MM.1S (cell line): Measurements from ENCODE around the gene SRP9.
"Not testable (repeated sequence)": the region's sequence is repeated elsewhere in the genome, so short reads cannot be mapped to it uniquely, and the experiment has no call there.

Experiments
- DNase-seq: peaks from one replicate; pipeline ENCODE4 v3.0.0-alpha.2; 2015
- H2AFZ ChIP-seq: fragments of 300-600 bp; sonication (generic); 2 replicates; pipeline ENCODE4 v1.6.0; 2016; ENCODE audit warnings: antibody characterized with exemption, low read length
- H3F3A ChIP-seq: fragments of 300-600 bp; sonication (generic); 2 replicates; pipeline ENCODE4 v1.6.1; 2016; ENCODE audit warnings: mild to moderate bottlenecking, antibody characterized with exemption, low read length, moderate library complexity, mixed read lengths; ENCODE audit not compliant: insufficient read depth
- H3K27ac ChIP-seq: fragments of 300-600 bp; sonication (generic); 2 replicates; pipeline ENCODE4 v1.5.1; 2016; ENCODE audit warnings: mild to moderate bottlenecking, low read length
- H3K27me3 ChIP-seq: fragments of 300-600 bp; sonication (generic); replicated peaks from 2 replicates; pipeline ENCODE4 v1.6.0; 2016; ENCODE audit warnings: low read length; ENCODE audit not compliant: insufficient read depth
- H3K36me3 ChIP-seq: fragments of 300-600 bp; sonication (generic); replicated peaks from 2 replicates; pipeline ENCODE4 v1.6.1; 2016; ENCODE audit warnings: mild to moderate bottlenecking, low read length, mixed read lengths; ENCODE audit not compliant: insufficient read depth
- H3K4me1 ChIP-seq: fragments of 300-600 bp; sonication (generic); 2 replicates; pipeline ENCODE4 v1.6.1; 2016; ENCODE audit warnings: low read length, mixed read lengths
- H3K4me2 ChIP-seq: fragments of 300-600 bp; sonication (generic); 2 replicates; pipeline ENCODE4 v1.6.0; 2016; ENCODE audit warnings: low read depth, low read length
- H3K4me3 ChIP-seq: fragments of 300-600 bp; sonication (generic); 2 replicates; pipeline ENCODE4 v1.5.1; 2016; ENCODE audit warnings: low read length, mixed read lengths
- H3K79me2 ChIP-seq: fragments of 300-600 bp; sonication (generic); 2 replicates; pipeline ENCODE4 v1.6.1; 2016; ENCODE audit warnings: mixed run types, low read length, mixed read lengths
- H3K9ac ChIP-seq: fragments of 300-600 bp; sonication (generic); 2 replicates; pipeline ENCODE4 v1.6.1; 2016; ENCODE audit warnings: low read length, mixed read lengths
- H3K9me2 ChIP-seq: fragments of 300-600 bp; sonication (generic); replicated peaks from 2 replicates; pipeline ENCODE4 v1.6.1; 2016; ENCODE audit warnings: mild to moderate bottlenecking, low read length, mixed read lengths; ENCODE audit not compliant: insufficient read depth
- H3K9me3 ChIP-seq: fragments of 300-600 bp; sonication (generic); replicated peaks from 2 replicates; pipeline ENCODE4 v1.6.1; 2016; ENCODE audit warnings: mild to moderate bottlenecking, low read length, mixed read lengths; ENCODE audit not compliant: insufficient read depth
- H4K20me1 ChIP-seq: fragments of 300-600 bp; sonication (generic); 2 replicates; pipeline ENCODE4 v1.6.1; 2016; ENCODE audit warnings: mild to moderate bottlenecking, low read length, moderate library complexity, mixed read lengths; ENCODE audit not compliant: insufficient read depth
- EZH2 ChIP-seq: fragments of 300-600 bp; sonication (generic); optimal IDR thresholded peaks from 2 replicates; pipeline ENCODE3; 2017; ENCODE audit warnings: low read depth, mild to moderate bottlenecking, antibody characterized with exemption, low read length, mixed read lengths
- EZH2phosphoT487 ChIP-seq: fragments of 300-600 bp; sonication (generic); IDR thresholded peaks from 2 replicates; pipeline ENCODE4 v1.6.1; 2018; ENCODE audit warnings: antibody characterized with exemption, low read length
- TF ChIP-seq, protein P1 (sequence below): fragments of 300-600 bp; sonication (generic); IDR thresholded peaks from 2 replicates; pipeline ENCODE4 v1.5.1; 2016; ENCODE audit warnings: antibody characterized with exemption, low read length, mixed read lengths

Gene SRP9

DNA sequence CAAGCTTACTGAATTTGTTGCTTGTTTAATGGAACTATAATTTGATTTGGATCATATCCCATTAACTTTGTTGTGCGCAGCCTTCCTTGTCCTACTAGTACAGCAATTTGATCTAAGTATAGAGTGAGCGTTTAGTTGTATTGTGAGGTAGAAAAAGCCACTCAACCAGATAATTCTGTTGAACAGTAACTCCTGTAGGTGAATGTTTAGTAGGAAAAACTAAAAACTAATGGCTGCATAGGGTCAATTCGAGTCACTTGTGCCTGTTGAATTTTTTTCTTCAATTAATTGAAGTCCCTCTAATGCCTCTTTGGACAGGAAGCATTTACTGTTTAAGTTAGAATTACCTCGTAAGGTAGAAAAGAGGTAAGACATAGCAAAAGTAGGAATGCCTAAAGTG lies 17.3 kb downstream of the SRP9 start:
- no peak for TF ChIP-seq EZH2phosphoT487
- TF ChIP-seq, protein P1, sequence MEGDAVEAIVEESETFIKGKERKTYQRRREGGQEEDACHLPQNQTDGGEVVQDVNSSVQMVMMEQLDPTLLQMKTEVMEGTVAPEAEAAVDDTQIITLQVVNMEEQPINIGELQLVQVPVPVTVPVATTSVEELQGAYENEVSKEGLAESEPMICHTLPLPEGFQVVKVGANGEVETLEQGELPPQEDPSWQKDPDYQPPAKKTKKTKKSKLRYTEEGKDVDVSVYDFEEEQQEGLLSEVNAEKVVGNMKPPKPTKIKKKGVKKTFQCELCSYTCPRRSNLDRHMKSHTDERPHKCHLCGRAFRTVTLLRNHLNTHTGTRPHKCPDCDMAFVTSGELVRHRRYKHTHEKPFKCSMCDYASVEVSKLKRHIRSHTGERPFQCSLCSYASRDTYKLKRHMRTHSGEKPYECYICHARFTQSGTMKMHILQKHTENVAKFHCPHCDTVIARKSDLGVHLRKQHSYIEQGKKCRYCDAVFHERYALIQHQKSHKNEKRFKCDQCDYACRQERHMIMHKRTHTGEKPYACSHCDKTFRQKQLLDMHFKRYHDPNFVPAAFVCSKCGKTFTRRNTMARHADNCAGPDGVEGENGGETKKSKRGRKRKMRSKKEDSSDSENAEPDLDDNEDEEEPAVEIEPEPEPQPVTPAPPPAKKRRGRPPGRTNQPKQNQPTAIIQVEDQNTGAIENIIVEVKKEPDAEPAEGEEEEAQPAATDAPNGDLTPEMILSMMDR, result no peak
- H3K9me3 ChIP-seq, result no peaks in the 10 kb centered on the region
- H3K27me3 ChIP-seq, result no peaks in the 10 kb centered on the region
- H3K27ac ChIP-seq, result no peak overlapping the region
- H3K4me2 ChIP-seq, result no peak overlapping the region
- no peak overlapping the region for H3K4me3 ChIP-seq
- no peaks in the 10 kb centered on the region for H4K20me1 ChIP-seq
- H3K36me3 ChIP-seq, result no peaks in the 10 kb centered on the region; the same call in 1 of the 2 replicates
- no peaks in the 10 kb centered on the region for H3K79me2 ChIP-seq
- H3F3A ChIP-seq, result no peaks in the 10 kb centered on the region
- no peak for DNase-seq
- H3K4me1 ChIP-seq, result no peaks in the 10 kb centered on the region
- no peak overlapping the region for H2AFZ ChIP-seq
- no peaks in the 10 kb centered on the region for H3K9me2 ChIP-seq
- no peak overlapping the region for H3K9ac ChIP-seq

DNA sequence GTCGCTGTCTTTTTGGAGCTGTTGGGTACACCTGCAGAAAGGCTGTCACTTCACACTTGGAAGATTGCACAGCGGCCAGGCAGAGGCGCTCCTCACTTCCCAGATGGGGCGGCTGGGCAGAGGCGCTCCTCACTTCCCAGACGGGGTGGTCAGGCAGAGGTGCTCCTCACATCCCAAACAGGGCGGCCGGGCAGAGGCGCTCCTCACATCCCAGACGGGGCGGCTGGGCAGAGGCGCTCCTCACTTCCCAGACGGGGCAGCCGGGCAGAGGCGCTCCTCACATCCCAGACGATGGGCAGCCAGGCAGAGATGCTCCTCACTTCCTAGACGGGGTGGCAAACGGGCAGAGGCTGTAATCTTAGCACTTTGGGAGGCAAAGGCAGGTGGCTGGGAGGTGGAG lies 18.5 kb downstream of the SRP9 start:
- not testable (repeated sequence) for H3F3A ChIP-seq, H3K4me3 ChIP-seq, H3K79me2 ChIP-seq, H3K9ac ChIP-seq, H3K36me3 ChIP-seq, H2AFZ ChIP-seq, H3K4me1 ChIP-seq, H3K9me2 ChIP-seq, H3K27ac ChIP-seq, H4K20me1 ChIP-seq, H3K9me3 ChIP-seq, H3K27me3 ChIP-seq, DNase-seq, H3K4me2 ChIP-seq

DNA sequence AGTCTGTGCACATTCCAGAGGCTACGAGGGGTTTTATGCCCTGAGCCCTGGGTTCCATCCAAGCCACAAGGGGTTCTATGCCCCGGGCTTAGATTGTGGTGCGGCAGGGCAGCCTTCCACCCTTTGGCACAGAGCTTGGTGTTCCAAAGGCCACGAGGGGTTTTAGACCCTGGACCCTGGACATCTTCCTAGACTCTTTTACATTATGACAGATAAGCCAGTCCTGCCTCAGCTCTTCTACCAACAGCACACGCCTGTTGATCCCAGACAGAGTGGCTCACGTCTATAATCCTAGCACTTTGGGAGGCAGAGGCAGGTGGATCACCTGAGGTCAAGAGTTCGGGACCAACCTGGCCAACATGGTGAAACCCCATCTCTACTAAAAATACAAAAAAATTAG lies 23.5 kb downstream of the SRP9 start:
- H3F3A ChIP-seq, H4K20me1 ChIP-seq, H3K4me1 ChIP-seq, H2AFZ ChIP-seq, H3K9me2 ChIP-seq, H3K9ac ChIP-seq, H3K36me3 ChIP-seq, DNase-seq, H3K9me3 ChIP-seq, H3K27ac ChIP-seq, H3K4me3 ChIP-seq, H3K79me2 ChIP-seq, H3K27me3 ChIP-seq, H3K4me2 ChIP-seq: not testable (repeated sequence)

DNA sequence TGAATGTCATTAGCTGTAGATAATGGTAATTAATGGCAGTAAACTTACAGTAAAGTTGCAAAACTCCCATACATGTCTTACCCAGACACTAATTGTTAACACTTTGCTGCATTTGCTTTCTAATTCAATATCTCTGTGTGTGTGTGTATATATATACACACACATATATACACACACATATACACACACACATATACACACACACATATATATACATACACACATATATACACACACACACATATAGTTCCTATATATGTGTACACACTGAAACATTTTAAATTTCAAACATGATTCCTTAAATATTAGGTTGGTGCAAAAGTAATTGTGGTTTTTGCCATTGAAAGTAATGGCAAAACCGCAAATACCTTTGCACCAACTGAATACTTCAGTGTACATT lies 28.6 kb downstream of the SRP9 start:
- Histone ChIP-seq H3K4me3 (no peak overlapping the region), H3F3A (no peaks in the 10 kb centered on the region; the same call in 1 of the 2 replicates), H3K4me1 (no peaks in the 10 kb centered on the region), H2AFZ (no peak overlapping the region), H3K9ac (no peak overlapping the region), H3K9me2 (no peaks in the 10 kb centered on the region), H3K27me3 (no peaks in the 10 kb centered on the region), H4K20me1 (no peaks in the 10 kb centered on the region), H3K4me2 (no peak overlapping the region), H3K27ac (no peak overlapping the region), H3K36me3 (no peaks in the 10 kb centered on the region), H3K9me3 (no peaks in the 10 kb centered on the region), H3K79me2 (peaks cover 3% of the 10 kb centered on the region; the same call in 1 of the 2 replicates)
- no peak for DNase-seq
- TF ChIP-seq, protein P1, result no peak
- TF ChIP-seq EZH2 (no peak), EZH2phosphoT487 (no peak)

DNA sequence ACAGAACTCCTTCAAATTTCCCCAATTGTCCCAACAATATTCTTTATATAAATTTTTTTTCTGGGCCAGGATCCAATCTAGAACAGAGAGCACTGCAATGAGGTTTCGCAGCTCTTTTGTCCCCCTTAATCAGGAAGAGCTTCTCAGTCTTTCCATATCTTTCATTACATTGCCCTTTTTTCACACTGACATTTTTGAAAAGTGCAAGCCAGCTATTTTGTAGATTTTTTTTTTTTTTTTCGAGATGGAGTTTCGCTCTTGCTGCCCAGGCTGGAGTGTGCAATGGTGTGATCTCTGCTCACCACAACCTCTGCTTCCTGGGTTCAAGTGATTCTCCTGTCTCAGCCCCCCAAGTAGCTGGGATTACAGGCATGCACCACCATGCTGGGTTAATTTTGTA lies 29.1 kb downstream of the SRP9 start:
- H3K79me2 ChIP-seq, H3K9ac ChIP-seq, H3K4me1 ChIP-seq, H3K36me3 ChIP-seq, H4K20me1 ChIP-seq, H3K27me3 ChIP-seq, H3K4me2 ChIP-seq, H3K9me3 ChIP-seq, H3K27ac ChIP-seq, DNase-seq, H2AFZ ChIP-seq, H3K4me3 ChIP-seq, H3F3A ChIP-seq, H3K9me2 ChIP-seq: not testable (repeated sequence)
